ENCODE results near the gene RFESD. TPM values are rescaled to one million over a fixed set of nuclear protein-coding genes. Genes with fewer than 3 reads are reported as not detected.

Gene RFESD
- total RNA-seq, 2 experiments from 2014 or later, result 1.3 to 1.5 TPM

DNA sequence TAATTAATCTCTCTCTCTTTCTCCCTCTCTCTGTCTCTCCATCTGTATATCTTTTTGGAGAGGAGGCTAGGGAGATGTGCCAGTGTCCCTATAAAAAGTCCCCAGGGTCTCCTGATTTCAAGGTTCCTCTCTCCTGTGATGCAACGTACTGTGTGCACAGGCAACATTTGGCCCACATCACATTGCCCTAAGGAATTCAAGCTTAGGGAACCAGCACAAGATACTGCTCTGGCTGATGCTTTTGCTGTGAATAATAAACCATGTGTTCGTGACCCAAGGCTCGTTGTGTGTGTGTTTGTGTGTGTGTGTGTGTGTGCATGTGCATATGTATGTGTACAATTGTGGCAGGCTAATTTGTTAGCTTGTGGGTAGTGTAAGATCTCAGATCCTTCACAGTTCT lies 26.5 kb downstream of the RFESD start:
- no peak for ATAC-seq (ENCODE audit: poor library complexity)
- Mint-ChIP-seq H3K36me3 (ENCODE audit: low read depth) (no peaks in the 10 kb centered on the region), H3K27me3 (no peaks in the 10 kb centered on the region), H3K4me1 (ENCODE audit: low read depth) (no peaks in the 10 kb centered on the region), H3K27ac (no peak overlapping the region), H3K9me3 (no peaks in the 10 kb centered on the region), H3K4me3 (no peak overlapping the region)
- Histone ChIP-seq H3K4me1 (ENCODE audit: insufficient read depth, low read length) (no peaks in the 10 kb centered on the region), H3K27me3 (ENCODE audit: control insufficient read depth in 1 of 2, insufficient read depth in 2 of 2, low read length in 2 of 2) (no peaks in the 10 kb centered on the region), H3K4me3 (ENCODE audit: low read length) (no peak overlapping the region), H3K9me3 (ENCODE audit: control insufficient read depth in 1 of 2, insufficient read depth in 1 of 2, low read length in 2 of 2) (no peaks in the 10 kb centered on the region), H3K27ac (ENCODE audit: low read depth in 1 of 2, low read length in 2 of 2) (no peak overlapping the region), H3K36me3 (ENCODE audit: insufficient read depth, low read length) (no peaks in the 10 kb centered on the region)
- ChIA-PET CTCF (interaction anchor here (1.5 to 1.6 kb wide), 2 partner anchors 9 to 21 kb away, joined by 3 to 4 read pairs; no protein-coding TSS in a partner anchor), POLR2A (no interaction called here)
- DNase-seq, result no peak
- TF ChIP-seq, protein P1, sequence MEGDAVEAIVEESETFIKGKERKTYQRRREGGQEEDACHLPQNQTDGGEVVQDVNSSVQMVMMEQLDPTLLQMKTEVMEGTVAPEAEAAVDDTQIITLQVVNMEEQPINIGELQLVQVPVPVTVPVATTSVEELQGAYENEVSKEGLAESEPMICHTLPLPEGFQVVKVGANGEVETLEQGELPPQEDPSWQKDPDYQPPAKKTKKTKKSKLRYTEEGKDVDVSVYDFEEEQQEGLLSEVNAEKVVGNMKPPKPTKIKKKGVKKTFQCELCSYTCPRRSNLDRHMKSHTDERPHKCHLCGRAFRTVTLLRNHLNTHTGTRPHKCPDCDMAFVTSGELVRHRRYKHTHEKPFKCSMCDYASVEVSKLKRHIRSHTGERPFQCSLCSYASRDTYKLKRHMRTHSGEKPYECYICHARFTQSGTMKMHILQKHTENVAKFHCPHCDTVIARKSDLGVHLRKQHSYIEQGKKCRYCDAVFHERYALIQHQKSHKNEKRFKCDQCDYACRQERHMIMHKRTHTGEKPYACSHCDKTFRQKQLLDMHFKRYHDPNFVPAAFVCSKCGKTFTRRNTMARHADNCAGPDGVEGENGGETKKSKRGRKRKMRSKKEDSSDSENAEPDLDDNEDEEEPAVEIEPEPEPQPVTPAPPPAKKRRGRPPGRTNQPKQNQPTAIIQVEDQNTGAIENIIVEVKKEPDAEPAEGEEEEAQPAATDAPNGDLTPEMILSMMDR (IDR thresholded peaks at IDR 0.05), result no peak
- intact Hi-C loops (cut with DNase I, micrococcal nuclease), result no loop called here

DNA sequence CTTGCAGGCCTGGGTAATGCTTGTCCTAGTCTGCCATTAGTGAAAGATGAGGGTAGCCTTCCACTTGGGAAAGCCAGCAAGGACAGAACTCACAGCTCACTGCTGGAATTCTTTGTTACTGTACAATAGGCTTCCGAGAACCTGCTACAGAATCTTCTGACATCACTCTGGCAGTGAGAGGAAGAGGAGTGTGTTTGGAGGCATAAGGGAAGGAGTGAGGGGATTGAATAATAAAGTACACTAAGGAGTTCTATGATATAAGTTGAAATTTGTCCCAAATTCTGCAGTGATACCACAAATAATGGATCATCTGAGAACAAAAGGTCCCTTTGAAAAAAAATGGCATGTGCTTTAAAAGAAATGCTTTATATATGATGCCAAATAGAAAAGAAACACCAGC lies 36.3 kb downstream of the RFESD start, which contains the start of gene SPATA9:
Gene SPATA9 (minus strand): TSS at position 101 of the 400 bp plus-strand sequence. CDS start 137 bp downstream, outside the sequence.
- Histone ChIP-seq H3K9me3 (ENCODE audit: control insufficient read depth in 1 of 2, insufficient read depth in 1 of 2, low read length in 2 of 2) (no peaks in the 10 kb centered on the region), H3K4me3 (ENCODE audit: low read length) (no peak within 1 kb of the TSS), H3K27ac (ENCODE audit: low read depth in 1 of 2, low read length in 2 of 2) (no peak within 1 kb of the TSS), H3K27me3 (ENCODE audit: control insufficient read depth in 1 of 2, insufficient read depth in 2 of 2, low read length in 2 of 2) (no peaks in the 10 kb centered on the region), H3K36me3 (ENCODE audit: insufficient read depth, low read length) (no peaks in the 10 kb centered on the region), H3K4me1 (ENCODE audit: insufficient read depth, low read length) (no peaks in the 10 kb centered on the region)
- H3K36me3 Mint-ChIP-seq (ENCODE audit: low read depth), result no peaks in the 10 kb centered on the region
- ATAC-seq (ENCODE audit: poor library complexity), result no peak
- ChIA-PET CTCF (no interaction called here), POLR2A (no interaction called here)
- peaks cover 5% of the 10 kb centered on the region for H3K27me3 Mint-ChIP-seq
- no peak within 1 kb of the TSS for H3K27ac Mint-ChIP-seq
- intact Hi-C loops (cut with DNase I, micrococcal nuclease), result no loop called here
- no peak within 1 kb of the TSS for H3K4me3 Mint-ChIP-seq
- H3K9me3 Mint-ChIP-seq, result no peaks in the 10 kb centered on the region
- no peak for DNase-seq
- TF ChIP-seq, protein P1 (IDR thresholded peaks at IDR 0.05), result no peak
- no peaks in the 10 kb centered on the region for H3K4me1 Mint-ChIP-seq (ENCODE audit: low read depth)

DNA sequence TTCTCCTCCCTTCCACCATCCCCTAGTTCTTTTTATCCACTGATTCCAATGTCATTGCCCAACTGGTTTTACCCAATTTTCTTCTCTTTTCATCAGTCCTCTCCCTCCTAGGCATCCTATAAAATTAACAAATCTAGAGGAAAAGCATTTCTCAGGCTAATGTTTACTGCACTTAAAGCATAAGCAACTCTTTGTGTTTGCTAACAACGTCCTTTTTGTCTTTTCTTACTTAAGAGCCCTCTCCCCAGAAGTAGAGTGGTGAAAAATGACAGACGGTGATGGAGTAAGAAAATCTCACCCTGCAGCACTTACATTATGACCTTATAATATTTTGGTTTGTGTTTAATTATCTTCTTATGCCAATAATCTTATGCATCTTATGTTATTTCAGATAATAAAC lies 37.8 kb downstream of the RFESD start:
- H3K36me3 Mint-ChIP-seq (ENCODE audit: low read depth), result no peaks in the 10 kb centered on the region
- Histone ChIP-seq H3K9me3 (ENCODE audit: control insufficient read depth in 1 of 2, insufficient read depth in 1 of 2, low read length in 2 of 2) (no peaks in the 10 kb centered on the region), H3K27ac (ENCODE audit: low read depth in 1 of 2, low read length in 2 of 2) (no peak overlapping the region), H3K36me3 (ENCODE audit: insufficient read depth, low read length) (no peaks in the 10 kb centered on the region), H3K4me3 (ENCODE audit: low read length) (no peak overlapping the region), H3K4me1 (ENCODE audit: insufficient read depth, low read length) (no peaks in the 10 kb centered on the region), H3K27me3 (ENCODE audit: control insufficient read depth in 1 of 2, insufficient read depth in 2 of 2, low read length in 2 of 2) (no peaks in the 10 kb centered on the region)
- no peaks in the 10 kb centered on the region for H3K9me3 Mint-ChIP-seq
- H3K4me1 Mint-ChIP-seq (ENCODE audit: low read depth), result no peaks in the 10 kb centered on the region
- DNase-seq (no peak), ATAC-seq (ENCODE audit: poor library complexity) (no peak)
- intact Hi-C loops (cut with DNase I, micrococcal nuclease), result no loop called here
- H3K4me3 Mint-ChIP-seq, result no peak overlapping the region
- peaks cover 5% of the 10 kb centered on the region for H3K27me3 Mint-ChIP-seq
- CTCF ChIA-PET, result no interaction called here
- POLR2A ChIA-PET, result no interaction called here
- TF ChIP-seq, protein P1 (IDR thresholded peaks at IDR 0.05), result no peak
- no peak overlapping the region for H3K27ac Mint-ChIP-seq

Measured in CD4-positive, alpha-beta T cell (primary cell).